Nephron (organoid): ENCODE data around the gene EMC7.

Experiments
- H3K27ac Mint-ChIP-seq, 3 experiments: 2 replicates each; pipeline ENCODE4 v1.8.0; 2020; ENCODE audit warnings: mixed read lengths in 3 of 3, mild to moderate bottlenecking in 2 of 3, moderate library complexity in 1 of 3
- H3K27me3 Mint-ChIP-seq: 2 replicates; pipeline ENCODE4 v1.8.0; 2021; ENCODE audit warnings: low read depth, mild to moderate bottlenecking, moderate library complexity, mixed read lengths
- H3K36me3 Mint-ChIP-seq: 2 replicates; pipeline ENCODE4 v1.8.0; 2020; ENCODE audit warnings: low read depth, mixed read lengths
- H3K4me1 Mint-ChIP-seq: 2 replicates; pipeline ENCODE4 v1.8.0; 2020; ENCODE audit warnings: mixed read lengths
- H3K4me3 Mint-ChIP-seq, 3 experiments: 2 replicates each; pipeline ENCODE4 v1.8.0; 2020; ENCODE audit warnings: mild to moderate bottlenecking in 3 of 3, mixed read lengths in 3 of 3, moderate library complexity in 2 of 3
- H3K9me3 Mint-ChIP-seq: 2 replicates; pipeline ENCODE4 v1.8.0; 2020; ENCODE audit warnings: mixed read lengths
- CTCF ChIP-seq, 3 experiments: fragments of 200-600 bp; sonication (generic); IDR thresholded peaks; one replicate each; pipeline ENCODE4 v1.5.0; 2021; ENCODE audit warnings: antibody characterized with exemption in 3 of 3; ENCODE audit not compliant: unreplicated experiment in 3 of 3

Gene EMC7

GRCh38 chr15:34049112-34049511, 52.5 kb downstream of the EMC7 start:
- no peak for TF ChIP-seq CTCF (IDR thresholded peaks at IDR 0.05; ENCODE audit: unreplicated experiment in 3 of 3)
- H3K36me3 Mint-ChIP-seq: peaks cover 16% of the 10 kb centered on the region
- no peak overlapping the region for H3K4me3 Mint-ChIP-seq
- peaks cover 7% of the 10 kb centered on the region for H3K27me3 Mint-ChIP-seq
- H3K4me1 Mint-ChIP-seq: peaks cover 5% of the 10 kb centered on the region
- no peak overlapping the region for H3K27ac Mint-ChIP-seq
- peaks cover 42% of the 10 kb centered on the region for H3K9me3 Mint-ChIP-seq

GRCh38 chr15:34047893-34048775, 53.5 kb downstream of the EMC7 start:
- peaks cover 16% of the 10 kb centered on the region for H3K36me3 Mint-ChIP-seq
- H3K4me3 Mint-ChIP-seq: no peak overlapping the region
- peaks cover 5% of the 10 kb centered on the region for H3K4me1 Mint-ChIP-seq
- peaks cover 7% of the 10 kb centered on the region for H3K27me3 Mint-ChIP-seq
- no peak overlapping the region for H3K27ac Mint-ChIP-seq
- H3K9me3 Mint-ChIP-seq: peaks cover 35% of the 10 kb centered on the region
- no peak for TF ChIP-seq CTCF (IDR thresholded peaks at IDR 0.05; ENCODE audit: unreplicated experiment in 3 of 3)

GRCh38 chr15:34046471-34047145, 55.1 kb downstream of the EMC7 start:
- H3K4me3 Mint-ChIP-seq: no peak overlapping the region
- H3K27me3 Mint-ChIP-seq: peaks cover 7% of the 10 kb centered on the region
- H3K4me1 Mint-ChIP-seq: peaks cover 5% of the 10 kb centered on the region
- no peak for TF ChIP-seq CTCF (IDR thresholded peaks at IDR 0.05; ENCODE audit: unreplicated experiment in 3 of 3)
- H3K9me3 Mint-ChIP-seq: peaks cover 26% of the 10 kb centered on the region
- H3K27ac Mint-ChIP-seq: no peak overlapping the region
- H3K36me3 Mint-ChIP-seq: peaks cover 16% of the 10 kb centered on the region

GRCh38 chr15:34043813-34044212, 57.8 kb downstream of the EMC7 start:
- Mint-ChIP-seq H3K4me3 (peak overlapping the region in 1 of 3 experiments; percentile 7), H3K27ac (no peak overlapping the region), H3K4me1 (peaks cover 16% of the 10 kb centered on the region), H3K27me3 (peaks cover 7% of the 10 kb centered on the region), H3K36me3 (no peaks in the 10 kb centered on the region), H3K9me3 (peaks cover 2% of the 10 kb centered on the region)
- TF ChIP-seq CTCF (IDR thresholded peaks at IDR 0.05; ENCODE audit: unreplicated experiment in 3 of 3): no peak

GRCh38 chr15:34043391-34043790, 58.3 kb downstream of the EMC7 start:
- peak overlapping the region in 1 of 3 experiments; percentile 37 for H3K27ac Mint-ChIP-seq

More at GRCh38 chr15:34043391-34043790, 58.3 kb downstream of the EMC7 start:
- H3K27me3 Mint-ChIP-seq: peaks cover 7% of the 10 kb centered on the region
- H3K4me1 Mint-ChIP-seq: peaks cover 16% of the 10 kb centered on the region
- H3K4me3 Mint-ChIP-seq: peak overlapping the region in 1 of 3 experiments; percentile 7
- H3K36me3 Mint-ChIP-seq: no peaks in the 10 kb centered on the region
- no peak for TF ChIP-seq CTCF (IDR thresholded peaks at IDR 0.05; ENCODE audit: unreplicated experiment in 3 of 3)
- no peaks in the 10 kb centered on the region for H3K9me3 Mint-ChIP-seq
